NB4 (cell line): ENCODE data around the gene CATSPERB.
"Not testable (repeated sequence)": the region's sequence is repeated elsewhere in the genome, so short reads cannot be mapped to it uniquely, and the experiment has no call there.

Source experiments
- DNase-seq: peaks from one replicate; pipeline ENCODE4 v3.0.0; 2010; ENCODE audit warnings: low read depth
- H3K4me3 ChIP-seq: one replicate; pipeline ENCODE4 v1.5.1; 2011; ENCODE audit warnings: mild to moderate bottlenecking, low read depth, low read length, moderate library complexity
- CTCF ChIP-seq: IDR thresholded peaks from one replicate; pipeline ENCODE4 v1.5.1; 2012; ENCODE audit warnings: low read depth, low read length
- MAX ChIP-seq: IDR thresholded peaks from 2 replicates; pipeline ENCODE4 v1.6.1; 2011; ENCODE audit warnings: low read depth, low read length
- MYC ChIP-seq: IDR thresholded peaks from 2 replicates; pipeline ENCODE4 v1.6.1; 2011; ENCODE audit warnings: low read depth, low read length
- POLR2A ChIP-seq: IDR thresholded peaks from 2 replicates; pipeline ENCODE4 v1.6.1; 2011; ENCODE audit warnings: mild to moderate bottlenecking; ENCODE audit not compliant: insufficient read length; ENCODE audit errors: extremely low read depth

The CATSPERB gene

GRCh38 chr14:91681118-91681517 lies 50.8 kb downstream of the CATSPERB start:
- no peak overlapping the region for H3K4me3 ChIP-seq
- DNase-seq, result no peak
- TF ChIP-seq CTCF, result no peak

- DNase-seq, result no peak
- no peak overlapping the region for H3K4me3 ChIP-seq
- no peak for TF ChIP-seq POLR2A
- no peak for TF ChIP-seq MAX
- no peak for TF ChIP-seq MYC
- no peak for TF ChIP-seq CTCF
Measured at GRCh38 chr14:91679273-91679672, 52.6 kb downstream of the CATSPERB start.

- DNase-seq, H3K4me3 ChIP-seq: not testable (repeated sequence)
Measured at GRCh38 chr14:91677687-91678086, 54.2 kb downstream of the CATSPERB start.

- no peak for DNase-seq
- no peak for TF ChIP-seq MYC
- no peak overlapping the region for H3K4me3 ChIP-seq
Measured at GRCh38 chr14:91674911-91675310, 57.0 kb downstream of the CATSPERB start.

- TF ChIP-seq CTCF, result no peak
- no peak for TF ChIP-seq POLR2A
- no peak for TF ChIP-seq MAX
- TF ChIP-seq MYC, result no peak
- no peak for DNase-seq
- no peak overlapping the region for H3K4me3 ChIP-seq
Measured at GRCh38 chr14:91669867-91670266, 62.0 kb downstream of the CATSPERB start.

- H3K4me3 ChIP-seq, result not testable (repeated sequence)
- peak; percentile 8 for DNase-seq
Measured at GRCh38 chr14:91667101-91667500, 64.8 kb downstream of the CATSPERB start.

- DNase-seq, result no peak
- no peak overlapping the region for H3K4me3 ChIP-seq
- TF ChIP-seq POLR2A, result no peak
- TF ChIP-seq MAX, result no peak
Measured at GRCh38 chr14:91660790-91661189, 71.1 kb downstream of the CATSPERB start.

- no peak overlapping the region for H3K4me3 ChIP-seq
- TF ChIP-seq CTCF (no peak), MAX (no peak), POLR2A (no peak), MYC (no peak)
- DNase-seq, result no peak
Measured at GRCh38 chr14:91654836-91655235, 77.0 kb downstream of the CATSPERB start.
